HG02943 (cell line): ENCODE measurements around the gene TEKT1.
"Not testable (repeated sequence)": the region's sequence is repeated elsewhere in the genome, so short reads cannot be mapped to it uniquely, and the experiment has no call there.

Experiments
- ATAC-seq: cut with Tn5 transposase; IDR thresholded peaks from one replicate; pipeline ENCODE4 v1.9.1; 2021; ENCODE audit warnings: mild to moderate bottlenecking, low read depth, moderate library complexity; ENCODE audit not compliant: unreplicated experiment

The TEKT1 gene

DNA sequence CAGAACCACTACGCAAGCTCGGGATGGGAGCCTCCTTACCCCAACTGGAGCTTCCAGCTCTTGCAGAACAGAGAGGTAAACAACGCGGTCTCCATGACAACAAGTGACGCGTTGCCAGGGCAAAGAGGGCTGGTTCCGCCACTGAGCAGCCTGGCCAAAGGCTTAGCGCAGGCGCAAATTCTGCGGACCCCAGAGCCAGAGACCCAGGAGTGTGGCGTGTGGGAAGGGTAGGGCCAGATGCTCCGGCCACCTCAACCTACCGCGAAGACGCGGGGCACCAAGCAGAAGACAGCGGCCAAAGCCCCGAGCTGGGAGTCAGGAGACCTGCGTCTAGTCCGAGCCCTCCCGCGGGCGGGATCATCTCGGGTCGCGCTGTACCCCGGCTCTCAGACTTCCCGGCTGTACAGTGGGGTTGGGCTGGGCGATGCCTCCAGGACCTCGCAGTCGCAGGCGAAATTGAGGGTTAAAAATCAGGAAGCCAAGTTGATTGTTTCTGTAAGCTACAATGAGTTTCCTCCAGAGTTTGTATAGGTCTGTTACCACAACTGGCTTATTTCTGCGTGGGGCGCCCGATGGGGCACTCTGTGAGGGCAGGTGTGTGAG, at the start of gene TEKT1:
Gene TEKT1, minus strand, starts transcription at position 69 of the 603 bp plus-strand sequence. CDS start 1,353 bp downstream, outside the sequence.
- ATAC-seq: no peak

DNA sequence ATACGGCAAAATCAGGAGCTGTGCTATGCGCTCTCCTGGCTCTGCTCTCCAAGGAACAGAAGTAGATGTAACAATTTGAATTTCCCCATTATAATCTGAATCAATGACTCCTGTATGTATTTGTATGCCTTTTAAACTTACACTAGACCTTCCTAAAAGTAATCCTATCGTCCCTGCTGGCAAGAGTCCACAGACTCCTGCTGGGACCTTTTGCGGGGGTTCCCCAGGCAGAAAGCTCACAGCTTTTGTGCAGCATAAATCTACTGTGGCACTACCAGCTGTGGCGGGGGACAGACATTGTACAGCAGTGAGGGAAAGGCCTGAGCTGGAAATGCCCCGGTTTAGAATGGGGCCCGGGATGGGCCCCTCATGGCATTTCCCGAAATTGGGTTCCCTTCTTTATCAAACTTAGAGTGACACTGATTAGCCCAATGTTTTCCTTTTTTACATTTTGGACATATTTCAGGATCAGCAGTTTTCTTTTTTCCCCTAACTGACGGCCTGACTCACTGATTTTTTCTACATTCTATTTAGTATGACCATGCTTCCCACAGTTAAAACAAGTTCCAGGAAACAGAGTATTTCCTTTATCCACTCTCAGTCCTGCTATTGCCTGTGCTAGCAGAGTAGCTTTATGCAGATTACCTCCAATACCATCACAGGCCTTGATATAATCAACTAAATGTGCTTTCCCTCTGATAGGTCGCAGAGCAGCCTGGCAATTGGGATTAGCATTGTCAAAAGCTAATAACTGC, 47.9 kb upstream of the TEKT1 start:
- not testable (repeated sequence) for ATAC-seq

DNA sequence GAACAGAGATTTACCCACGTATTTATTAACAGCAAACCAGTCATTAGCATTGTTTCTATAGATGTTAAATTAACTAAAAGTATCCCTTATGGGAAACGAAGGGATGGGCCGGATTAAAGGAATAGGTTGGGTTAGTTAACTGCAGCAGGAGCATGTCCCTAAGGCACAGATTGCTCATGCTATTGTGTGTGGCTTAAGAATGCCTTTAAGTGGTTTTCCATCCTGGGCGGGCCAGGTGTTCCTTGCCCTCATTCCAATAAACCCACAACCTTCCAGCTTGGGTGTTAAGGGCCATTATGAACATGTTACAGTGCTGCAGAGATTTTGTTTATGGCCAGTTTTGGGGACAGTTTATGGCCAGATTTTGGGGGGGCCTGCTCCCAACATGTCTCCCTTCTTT, 43.7 kb upstream of the TEKT1 start:
- not testable (repeated sequence) for ATAC-seq

DNA sequence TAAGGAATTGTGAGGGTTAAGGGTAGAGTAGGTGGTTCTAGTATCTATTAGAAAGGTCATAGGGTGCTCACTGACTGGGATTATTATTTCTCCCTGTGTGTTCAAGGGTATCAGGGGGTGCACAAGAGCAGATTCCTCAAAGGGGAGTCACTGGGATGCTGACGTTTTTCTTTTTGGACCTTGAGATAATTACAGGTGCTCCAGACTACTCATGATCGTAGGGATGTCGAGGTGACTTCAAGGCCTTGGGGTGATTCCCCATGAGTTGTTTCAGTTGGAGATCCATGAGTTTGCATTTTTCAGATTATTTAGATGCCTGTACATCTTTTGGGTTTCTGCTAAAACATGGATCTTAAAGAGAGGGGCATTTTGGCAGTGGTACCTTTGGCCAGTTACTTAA, 41.4 kb upstream of the TEKT1 start:
- no peak for ATAC-seq

DNA sequence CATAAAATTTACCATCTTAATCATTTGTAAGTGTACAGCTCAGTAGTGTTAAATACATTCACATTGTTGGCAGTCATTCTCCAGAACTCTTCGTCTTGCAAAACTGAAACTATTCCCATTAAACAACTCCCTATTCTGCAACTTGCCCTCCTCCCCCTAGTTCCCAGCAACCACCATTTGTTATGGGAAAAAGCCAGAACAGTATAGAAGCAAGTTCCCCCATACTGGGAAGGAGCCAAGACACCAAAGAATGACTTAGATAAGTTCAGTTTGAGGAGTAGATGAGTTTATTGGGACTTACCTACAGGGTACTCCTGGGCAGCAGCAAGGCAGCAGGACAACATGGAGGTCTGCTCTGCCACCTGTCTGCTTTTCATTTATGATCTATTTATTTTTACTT, 39.3 kb upstream of the TEKT1 start:
- no peak for ATAC-seq

DNA sequence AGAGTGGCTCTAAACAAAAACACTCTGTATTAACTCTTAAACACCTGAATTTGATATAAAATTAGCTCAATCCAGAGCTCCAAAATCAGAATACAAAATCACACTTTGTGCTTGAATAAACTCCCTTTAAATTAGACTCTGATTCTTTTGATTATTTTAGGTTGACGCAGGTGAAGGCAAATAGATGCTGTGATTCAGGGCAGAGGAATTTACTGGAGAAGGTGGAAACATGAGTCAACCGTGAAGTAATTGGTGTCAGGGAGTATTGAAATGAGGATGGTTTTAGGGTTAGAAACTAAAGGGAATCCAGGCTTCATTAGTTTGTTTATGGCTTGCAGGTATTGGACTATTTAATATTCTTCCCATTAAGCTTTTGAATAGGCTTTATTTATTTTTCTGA, 37.1 kb upstream of the TEKT1 start:
- ATAC-seq: no peak

DNA sequence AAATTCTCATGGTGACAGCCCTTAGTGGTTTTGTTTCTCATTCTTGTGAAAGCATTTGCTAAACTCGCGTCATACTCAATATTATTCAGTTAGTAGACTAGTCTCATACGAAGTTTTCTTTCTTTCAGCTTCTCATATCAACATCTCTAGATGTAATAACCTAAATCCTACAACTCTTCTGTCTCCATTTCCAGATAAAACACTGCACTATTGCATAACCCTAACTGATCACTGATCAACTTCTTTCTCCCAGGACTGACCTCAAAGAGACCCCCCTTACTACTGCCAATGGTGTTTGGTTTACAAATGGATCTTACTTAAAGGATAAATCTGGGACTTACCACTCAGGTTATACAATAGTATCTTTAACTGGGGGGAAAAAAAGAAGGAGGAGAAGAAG, 36.3 kb upstream of the TEKT1 start:
- no peak for ATAC-seq

DNA sequence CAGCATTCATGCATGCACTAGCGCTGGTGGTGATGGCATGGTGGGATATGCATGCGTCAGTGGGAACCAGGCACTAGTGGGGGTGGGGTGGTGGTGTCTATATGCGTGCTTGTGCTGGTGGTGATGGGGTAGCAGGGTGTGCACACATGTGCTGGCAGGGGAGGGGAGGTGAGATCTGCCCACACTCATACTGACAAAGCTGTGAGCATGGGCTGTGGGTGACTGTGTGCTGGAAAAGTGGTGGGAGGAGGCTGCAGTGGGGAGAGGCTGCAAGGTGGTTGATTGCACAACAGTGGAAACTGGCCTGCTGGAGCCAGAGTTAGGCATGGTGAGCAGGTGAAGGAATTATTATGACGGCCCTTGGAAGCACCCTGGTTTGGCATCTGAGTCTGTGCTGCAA, 31.3 kb upstream of the TEKT1 start:
- no peak for ATAC-seq

DNA sequence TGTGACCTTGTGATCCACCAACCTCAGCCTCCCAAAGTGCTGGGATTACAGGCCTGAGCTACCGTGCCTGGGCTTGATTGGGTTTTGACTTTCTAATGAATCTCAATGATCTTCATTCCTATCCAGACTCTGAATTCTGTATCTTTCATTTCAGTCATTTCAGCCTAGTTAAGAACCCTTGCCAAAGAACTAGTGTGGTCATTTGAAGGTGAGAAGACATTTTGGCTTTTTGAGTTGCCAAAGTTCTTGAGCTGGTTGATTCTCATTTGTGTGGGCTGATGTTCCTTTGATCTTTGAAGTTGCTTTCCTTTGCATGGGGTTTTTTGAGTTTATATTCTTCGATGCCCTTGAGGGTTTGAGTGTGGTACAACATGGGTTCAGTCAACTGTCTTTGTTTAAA, 30.6 kb upstream of the TEKT1 start:
- no peak for ATAC-seq

DNA sequence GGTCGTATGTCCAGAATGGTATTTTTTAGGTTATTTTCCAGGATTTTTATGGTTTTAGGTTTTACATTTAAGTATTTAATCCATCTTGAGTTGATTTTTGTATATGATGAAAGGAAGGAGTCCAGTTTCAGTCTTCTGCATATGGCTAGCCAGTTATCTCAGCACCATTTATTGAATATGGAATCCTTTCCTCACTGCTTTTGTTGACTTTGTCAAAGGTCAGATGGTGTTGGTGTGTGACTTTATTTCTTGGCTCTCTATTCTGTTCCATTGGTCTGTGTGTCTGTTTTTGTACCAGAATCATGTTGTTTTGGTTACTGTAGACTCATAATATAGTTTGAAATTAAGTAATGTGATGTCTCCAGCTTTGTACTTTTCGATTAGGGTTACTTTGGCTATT, 26.4 kb upstream of the TEKT1 start:
- no peak for ATAC-seq

DNA sequence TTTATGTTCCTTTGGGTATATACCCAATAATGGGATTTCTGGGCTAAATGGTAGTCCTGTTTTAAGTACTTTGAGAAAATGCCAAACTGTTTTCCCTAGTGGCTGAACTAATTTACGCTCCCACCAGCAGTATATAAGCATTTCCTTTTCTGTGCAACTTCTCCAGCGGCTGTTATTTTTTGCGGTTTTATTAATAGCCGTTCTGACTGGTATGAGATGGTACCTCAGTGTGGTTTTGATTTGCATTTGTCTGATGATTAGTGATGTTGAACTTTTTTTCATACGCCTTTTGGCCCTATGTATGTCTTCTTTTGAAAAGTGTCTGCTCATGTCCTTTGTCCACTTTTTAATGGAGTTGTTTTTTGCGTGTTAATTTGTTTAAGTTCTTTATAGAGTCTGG, 25.8 kb upstream of the TEKT1 start:
- ATAC-seq: no peak

DNA sequence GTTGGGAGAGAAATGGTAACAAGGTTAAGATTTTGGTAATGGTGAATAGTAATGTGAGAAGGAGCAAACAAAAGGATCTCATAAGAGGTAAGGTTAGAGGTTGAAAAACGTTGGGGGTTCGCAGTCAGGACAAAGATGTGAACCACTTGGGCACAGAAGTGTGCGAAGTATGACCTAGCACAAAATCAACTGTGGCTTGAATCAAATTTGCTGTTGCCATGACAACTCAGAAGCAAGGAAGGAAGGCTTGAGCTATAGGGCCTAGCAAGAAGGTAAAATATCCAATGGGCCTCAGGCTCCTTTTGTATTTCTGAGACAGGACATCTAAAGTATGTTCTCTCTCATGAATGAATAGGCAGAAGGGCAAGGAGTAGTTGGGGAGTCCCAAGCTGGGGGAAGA, 24.5 kb upstream of the TEKT1 start:
- no peak for ATAC-seq

DNA sequence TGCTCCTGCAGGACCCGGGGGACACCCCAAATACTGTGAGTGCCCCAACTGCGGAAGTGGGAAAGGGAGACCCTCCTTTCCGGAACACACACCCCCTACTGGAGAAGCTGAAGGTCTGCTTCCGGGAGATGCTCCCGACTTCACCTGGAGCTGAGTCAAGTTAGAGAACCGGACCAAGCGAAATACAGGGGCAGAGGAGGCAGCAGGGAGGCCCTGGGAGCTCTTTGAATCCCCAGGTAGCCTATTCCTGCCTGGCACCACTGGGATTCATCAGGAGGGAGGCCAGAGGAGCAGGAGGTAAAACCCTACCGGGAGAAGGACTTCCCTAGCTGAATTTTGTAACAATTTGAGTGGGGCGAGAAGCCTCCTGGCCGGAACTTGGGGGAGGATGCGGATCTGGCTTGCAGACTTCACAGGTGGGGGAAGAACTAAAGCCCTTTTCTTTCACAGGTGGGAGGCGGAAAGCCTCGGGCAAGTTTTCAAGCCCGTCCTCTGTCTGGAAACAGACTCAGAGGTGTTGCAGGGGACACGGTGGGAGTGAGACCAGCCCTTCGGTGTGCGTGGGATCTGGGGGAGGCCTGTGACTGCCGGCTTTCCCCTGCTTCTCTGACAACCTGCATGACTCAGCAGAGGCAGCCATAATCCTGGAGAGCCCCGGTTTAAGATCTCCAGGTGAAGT, 22.4 kb upstream of the TEKT1 start:
- no peak for ATAC-seq

DNA sequence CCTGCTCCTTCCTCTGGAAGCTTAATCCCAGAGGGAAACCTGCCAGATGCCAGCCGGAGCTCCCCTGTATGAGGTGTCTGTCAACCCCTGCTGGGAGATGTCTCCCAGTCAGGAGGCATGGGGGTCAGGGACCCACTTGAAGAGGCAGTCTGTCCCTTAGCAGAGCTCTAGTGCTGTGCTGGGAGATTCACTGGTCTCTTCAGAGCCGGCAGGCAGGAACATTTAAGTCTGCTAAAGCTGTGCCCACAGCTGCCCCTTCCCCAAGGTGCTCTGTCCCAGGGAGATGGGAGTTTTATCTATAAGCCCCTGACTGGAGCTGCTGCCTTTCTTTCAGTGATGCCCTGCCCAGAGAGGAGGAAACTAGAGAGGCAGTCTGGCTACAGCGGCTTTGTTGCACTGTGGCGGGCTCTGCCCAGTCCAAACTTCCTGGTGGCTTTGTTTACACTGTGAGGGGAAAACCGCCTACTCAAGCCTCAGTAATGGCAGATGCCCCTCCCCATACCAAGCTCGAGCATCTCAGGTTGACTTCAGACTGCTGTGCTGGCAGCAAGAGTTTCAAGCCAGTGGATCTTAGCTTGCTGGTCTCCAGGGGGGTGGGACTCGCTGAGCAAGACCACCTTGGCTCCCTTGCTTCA, 17.1 kb upstream of the TEKT1 start:
- ATAC-seq: not testable (repeated sequence)

DNA sequence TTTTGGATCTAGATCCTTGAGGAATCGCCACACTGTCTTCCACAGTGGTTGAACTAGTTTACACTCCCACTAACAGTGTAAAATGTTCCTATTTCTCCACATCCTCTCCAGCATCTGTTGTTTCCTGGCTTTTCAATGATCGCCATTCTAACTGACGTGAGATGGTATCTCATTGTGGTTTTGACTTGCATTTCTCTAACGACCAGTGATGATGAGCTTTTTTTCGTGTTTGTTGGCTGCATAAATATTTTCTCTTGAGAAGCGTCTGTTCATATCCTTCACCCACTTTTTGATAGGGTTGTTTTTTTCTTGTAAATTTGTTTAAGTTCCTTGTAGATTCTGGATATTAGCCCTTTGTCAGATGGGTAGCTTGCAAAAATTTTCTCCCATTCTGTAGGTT, 14.6 kb upstream of the TEKT1 start:
- ATAC-seq: not testable (repeated sequence)

DNA sequence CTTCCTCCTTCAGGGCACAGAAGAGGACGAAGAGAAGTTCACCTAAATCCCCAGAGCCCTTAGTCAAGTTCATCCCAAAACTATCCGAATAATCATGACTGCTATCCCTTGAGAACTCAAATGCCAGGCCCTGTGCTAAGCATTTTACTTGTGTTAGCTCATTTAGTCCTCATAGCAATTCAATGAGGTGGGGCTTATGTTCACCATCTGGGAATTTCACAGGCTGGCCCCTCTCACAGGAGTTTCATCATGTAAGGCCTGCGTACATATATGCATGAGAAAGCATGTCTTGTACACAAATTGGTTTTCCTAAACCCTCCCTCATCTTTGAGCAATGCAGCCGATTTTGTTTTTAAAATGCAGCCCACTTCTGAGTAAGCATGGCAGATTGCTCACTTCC, 12.9 kb upstream of the TEKT1 start:
- ATAC-seq: not testable (repeated sequence)

DNA sequence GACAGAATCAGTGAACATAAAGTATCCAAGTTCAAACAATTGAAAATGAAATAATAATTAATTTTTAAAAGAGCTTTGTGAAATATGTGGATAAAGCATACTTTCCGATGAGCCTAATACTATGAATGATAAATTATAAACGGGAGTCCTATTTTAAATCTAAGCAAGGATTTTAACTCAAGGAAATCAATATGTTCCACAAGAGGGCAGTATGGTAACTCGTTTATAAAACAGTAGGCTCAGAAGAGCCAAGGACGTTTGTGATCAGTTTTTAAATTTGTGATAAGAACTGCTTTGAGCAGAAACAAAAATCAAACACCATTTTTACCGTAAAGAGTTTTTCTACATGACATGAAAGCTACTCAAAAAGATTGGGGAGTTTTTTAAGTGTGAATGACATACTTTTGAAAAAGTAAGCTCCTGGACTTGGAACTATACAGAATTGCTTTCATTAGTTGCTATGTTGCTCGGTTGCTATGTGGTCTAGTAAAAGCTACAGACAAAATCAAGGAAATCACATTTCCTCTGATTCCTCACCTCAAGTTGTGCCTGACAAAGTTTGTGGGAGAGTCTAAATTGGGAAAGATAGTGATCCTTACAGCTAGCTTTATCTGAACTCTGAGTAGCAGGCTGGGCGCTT, 11.8 kb upstream of the TEKT1 start:
- ATAC-seq: no peak

DNA sequence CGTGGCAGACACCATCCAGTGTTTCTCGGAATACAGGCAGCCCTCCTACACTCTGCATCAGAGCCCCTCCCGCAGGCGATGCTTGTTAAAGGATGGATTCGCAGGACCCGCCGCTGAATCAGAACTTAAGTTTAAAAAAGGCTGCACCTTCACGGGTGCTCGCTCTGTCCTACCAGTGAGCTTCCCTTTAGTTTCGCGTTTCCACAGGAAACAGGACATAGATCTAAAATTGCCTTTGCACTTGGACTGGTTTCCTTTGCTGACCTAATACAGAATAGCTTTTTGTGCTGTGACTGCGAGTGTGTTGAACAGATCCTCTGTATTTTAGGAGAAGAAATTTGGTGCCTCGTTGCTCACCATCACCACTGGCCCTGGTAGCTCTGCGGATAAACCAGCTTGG, 10.2 kb upstream of the TEKT1 start:
- not testable (repeated sequence) for ATAC-seq

DNA sequence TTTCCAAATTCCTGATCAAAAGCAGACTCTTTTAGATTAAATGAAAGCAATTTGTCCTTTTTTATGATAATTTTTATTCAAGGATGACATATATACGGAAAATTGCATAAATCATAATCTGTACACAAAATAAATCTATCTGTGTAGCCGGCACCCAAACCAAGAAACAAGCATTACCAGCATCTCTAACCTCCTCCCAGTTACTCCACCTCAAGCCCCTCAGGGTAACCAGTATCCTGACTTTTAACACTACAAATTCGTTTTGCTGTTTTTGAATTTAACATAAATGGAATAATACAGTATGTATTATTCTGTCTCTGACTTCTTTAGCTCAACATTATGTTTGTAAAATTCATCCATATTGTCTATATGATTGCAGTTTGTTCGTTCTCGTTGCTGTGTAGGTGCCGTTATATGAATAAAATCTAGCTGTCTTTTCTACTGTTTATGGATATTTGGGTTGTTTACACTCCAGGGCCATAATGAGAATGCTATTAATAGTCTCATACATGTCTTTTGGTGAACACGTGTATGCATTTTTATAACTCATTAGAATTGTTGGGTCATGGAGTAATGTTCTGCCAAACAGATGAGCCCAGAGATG, 1.0 kb downstream of the TEKT1 start:
- no peak for ATAC-seq

DNA sequence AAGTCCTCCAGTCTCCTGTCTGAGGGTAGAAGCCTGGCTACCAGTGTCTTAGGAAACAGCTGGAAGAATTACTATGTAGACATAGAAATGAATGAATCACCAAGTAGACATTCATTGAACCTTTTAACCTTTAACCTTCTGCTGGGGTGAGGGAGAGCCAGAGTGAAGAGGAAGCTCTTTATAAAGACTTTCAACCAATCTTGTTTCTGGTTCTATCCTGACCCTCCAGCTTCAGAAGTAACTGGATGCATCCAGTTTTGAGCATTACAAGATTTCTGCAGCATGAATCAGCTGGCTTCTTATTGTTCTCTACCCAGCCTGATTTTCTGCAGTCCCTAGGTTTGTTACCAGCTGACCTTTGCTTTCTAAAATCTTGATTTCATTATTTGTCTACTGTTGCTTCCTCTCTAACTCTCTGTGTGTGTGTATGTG, 8.5 kb downstream of the TEKT1 start:
- ATAC-seq: no peak
